ENCODE data around the gene LENEP.
A peak's percentile ranks its signal among the peaks of the same experiment; 100 is the strongest.

LENEP gene

GRCh38 chr1:154993572-154994268 lies at the start of gene LENEP:
TSS of gene LENEP (plus strand) at chr1:154993586. CDS start at chr1:154993608, 22 bp downstream.
- Histone ChIP-seq H3K27ac (no peak within 1 kb of the TSS), H3K4me3 (no peak within 1 kb of the TSS)
- DNase-seq (ENCODE audit: low spot score), result no peak
- no peak for TF ChIP-seq CTCF (IDR thresholded peaks at IDR 0.05)

- peak; percentile 47 for TF ChIP-seq CTCF (IDR thresholded peaks at IDR 0.05)
- H3K4me3 ChIP-seq, result no peak overlapping the region
- no peak for DNase-seq (ENCODE audit: low spot score)
- H3K27ac ChIP-seq, result peak overlapping the region; percentile 44 to 70
Measured at GRCh38 chr1:154943649-154944400, 49.6 kb upstream of the LENEP start.

GRCh38 chr1:154944401-154945159 lies 48.8 kb upstream of the LENEP start:
- TF ChIP-seq CTCF (IDR thresholded peaks at IDR 0.05), result no peak
- DNase-seq (ENCODE audit: low spot score), result no peak

GRCh38 chr1:154945160-154945961 lies 48.0 kb upstream of the LENEP start:
- TF ChIP-seq CTCF (IDR thresholded peaks at IDR 0.05), result no peak
- peak overlapping the region in 1 of 2 donors; percentile 70 for H3K27ac ChIP-seq
- H3K4me3 ChIP-seq, result no peak overlapping the region
- no peak for DNase-seq (ENCODE audit: low spot score)

More at GRCh38 chr1:154944401-154945159, 48.8 kb upstream of the LENEP start:
- H3K27ac ChIP-seq, result peak overlapping the region; percentile 44 to 70
- no peak overlapping the region for H3K4me3 ChIP-seq

GRCh38 chr1:154945962-154946850 lies 47.2 kb upstream of the LENEP start:
- H3K27ac ChIP-seq, result no peak overlapping the region
- no peak for TF ChIP-seq CTCF (IDR thresholded peaks at IDR 0.05)
- H3K4me3 ChIP-seq, result no peak overlapping the region
- no peak for DNase-seq (ENCODE audit: low spot score)

GRCh38 chr1:154948079-154948478 lies 45.3 kb upstream of the LENEP start:
- TF ChIP-seq CTCF (IDR thresholded peaks at IDR 0.05), result no peak
- no peak for DNase-seq (ENCODE audit: low spot score)
- no peak overlapping the region for H3K27ac ChIP-seq
- no peak overlapping the region for H3K4me3 ChIP-seq
